ENCODE measurements around the gene KLF9. TPM values are rescaled to one million over a fixed set of nuclear protein-coding genes. Genes with fewer than 3 reads are reported as not detected.

Gene KLF9
- total and polyA plus RNA-seq, 9 of the 15 experiments (the other 6 are each of a cell fraction or from before 2014, with no cell fraction given): 3.3 to 11.9 (median 6.9) TPM

DNA sequence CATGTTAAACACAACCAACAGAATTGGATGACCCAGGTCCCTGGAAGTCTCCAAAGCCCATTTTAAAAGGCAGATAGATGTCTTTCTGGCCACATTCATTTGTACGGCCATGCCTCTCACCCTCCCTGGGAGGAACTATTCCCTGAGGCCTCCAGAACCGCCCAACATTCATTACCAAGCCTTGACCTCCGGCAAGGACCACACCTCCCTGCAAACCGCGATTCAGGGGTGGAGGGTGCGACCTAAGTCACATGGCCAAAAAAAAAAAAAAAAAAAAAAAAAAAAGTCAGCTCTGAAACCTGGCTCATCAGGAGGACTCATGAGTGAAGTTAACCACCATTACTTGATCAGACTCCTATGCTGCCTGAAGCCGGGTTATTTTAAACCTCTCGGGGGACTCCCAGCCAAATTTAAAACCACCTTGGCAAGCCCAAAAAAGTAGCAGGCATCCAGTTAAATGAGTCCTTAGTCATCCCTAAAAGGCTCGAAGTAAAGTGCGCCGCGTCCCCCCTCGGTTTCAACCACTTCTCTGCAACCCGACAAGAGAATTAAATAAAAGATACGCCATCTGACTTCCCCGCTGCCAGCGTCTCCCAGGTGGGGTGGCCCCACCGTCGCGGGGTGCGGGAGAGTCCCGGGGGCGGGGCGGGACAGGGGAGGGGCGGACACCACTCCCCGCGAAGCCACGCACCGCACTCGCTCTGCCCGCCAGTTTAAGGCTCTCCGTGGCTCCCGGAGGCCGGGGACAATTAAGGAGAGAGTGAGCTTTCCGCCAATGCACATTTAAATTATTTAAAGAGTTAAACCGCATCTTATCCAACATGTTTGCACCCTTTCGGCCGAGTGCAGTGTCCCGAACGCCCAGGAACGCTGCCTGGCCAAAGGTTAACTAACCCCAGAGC, 2.3 kb downstream of the KLF9 start (continued):
- TF ChIP-seq ZNF124 (CRISPR knock-in tag; IDR thresholded peaks at IDR 0.05): no peak
- TF ChIP-seq ZNF316 (IDR thresholded peaks at IDR 0.05): no peak
- TF ChIP-seq, protein P1, sequence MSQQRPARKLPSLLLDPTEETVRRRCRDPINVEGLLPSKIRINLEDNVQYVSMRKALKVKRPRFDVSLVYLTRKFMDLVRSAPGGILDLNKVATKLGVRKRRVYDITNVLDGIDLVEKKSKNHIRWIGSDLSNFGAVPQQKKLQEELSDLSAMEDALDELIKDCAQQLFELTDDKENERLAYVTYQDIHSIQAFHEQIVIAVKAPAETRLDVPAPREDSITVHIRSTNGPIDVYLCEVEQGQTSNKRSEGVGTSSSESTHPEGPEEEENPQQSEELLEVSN (IDR thresholded peaks at IDR 0.05; ENCODE audit: borderline replicate concordance in 1 of 2, extremely low read depth in 1 of 2, insufficient read depth in 1 of 2, insufficient read length in 1 of 2, low read depth in 1 of 2, low read length in 1 of 2, poor library complexity in 1 of 2, severe bottlenecking in 1 of 2): peak in 1 of 2 experiments; percentile 32
- no peak for TF ChIP-seq PPARD (CRISPR knock-in tag; IDR thresholded peaks at IDR 0.05)
- TF ChIP-seq ELK1 (CRISPR knock-in tag; IDR thresholded peaks at IDR 0.05): no peak
- TF ChIP-seq BCL6 (CRISPR knock-in tag; IDR thresholded peaks at IDR 0.05): no peak
